Common myeloid progenitor, CD34-positive (primary cell): ENCODE measurements around the gene DDA1.
A peak's percentile ranks its signal among the peaks of the same experiment; 100 is the strongest.

ENCODE experiments used
- CTCF ChIA-PET: fragments of 350-600 bp; sonication (Branson Sonifier 250); formaldehyde crosslinking; loops from one replicate; lab custom pipeline; 2021; ENCODE audit warnings: antibody characterized with exemption; lab: Charles Lee
- POLR2A ChIA-PET: fragments of 350-600 bp; sonication (Branson Sonifier 250); formaldehyde crosslinking; loops from one replicate; lab custom pipeline; 2021; ENCODE audit warnings: antibody characterized with exemption; lab: Charles Lee
- DNase-seq, 3 donors: peaks; one replicate each; pipeline versions ENCODE4 v3.0.0 to v3.0.0-alpha.2; 2013
- H3K27ac ChIP-seq, 2 experiments: 1 replicate in 1 of 2; 2 replicates in 1 of 2; pipeline ENCODE4 v1.7.0; 2013; ENCODE audit warnings: inconsistent platforms in 2 of 2, low read length in 2 of 2, mild to moderate bottlenecking in 2 of 2, low read depth in 1 of 2, moderate library complexity in 1 of 2; ENCODE audit not compliant: severe bottlenecking in 2 of 2, insufficient read depth in 1 of 2, poor library complexity in 1 of 2
- H3K27me3 ChIP-seq, 5 experiments: replicated peaks in 2 of 5; 1 replicate in 3 of 5; 2 replicates in 2 of 5; pipeline versions ENCODE4 v1.6.1 to v1.7.0; 2013; ENCODE audit warnings: low read length in 4 of 5, mild to moderate bottlenecking in 2 of 5, moderate library complexity in 2 of 5, inconsistent platforms in 1 of 5; ENCODE audit not compliant: insufficient read depth in 5 of 5, control insufficient read depth in 4 of 5
- H3K36me3 ChIP-seq, 4 experiments: 1 replicate in 2 of 4; 2 replicates in 2 of 4; pipeline versions ENCODE4 v1.6.1 to v1.7.0; 2013; ENCODE audit warnings: low read length in 3 of 4, control low read depth in 1 of 4, mild to moderate bottlenecking in 1 of 4; ENCODE audit not compliant: control insufficient read depth in 4 of 4, insufficient read depth in 4 of 4
- H3K4me1 ChIP-seq, 4 experiments: 1 replicate in 3 of 4; 2 replicates in 1 of 4; pipeline versions ENCODE4 v1.6.1 to v1.7.1; 2013; ENCODE audit warnings: low read length in 3 of 4, mild to moderate bottlenecking in 3 of 4, control low read depth in 1 of 4, inconsistent platforms in 1 of 4, moderate library complexity in 1 of 4; ENCODE audit not compliant: control insufficient read depth in 4 of 4, insufficient read depth in 4 of 4; ENCODE audit errors: control extremely low read depth in 1 of 4
- H3K4me3 ChIP-seq, 7 experiments: 1 replicate in 4 of 7; 2 replicates in 3 of 7; pipeline versions ENCODE4 v1.5.1 to v1.7.0; 2013; ENCODE audit warnings: mild to moderate bottlenecking in 7 of 7, low read length in 6 of 7, moderate library complexity in 6 of 7, inconsistent platforms in 2 of 7, low read depth in 2 of 7, control low read depth in 1 of 7; ENCODE audit not compliant: insufficient read depth in 4 of 7, control insufficient read depth in 1 of 7; ENCODE audit errors: extremely low read depth in 1 of 7
- H3K9me3 ChIP-seq, 5 experiments: 1 replicate in 4 of 5; 2 replicates in 1 of 5; pipeline versions ENCODE4 v1.6.1 to v1.7.1; 2013; ENCODE audit warnings: low read length in 4 of 5, mild to moderate bottlenecking in 2 of 5, inconsistent platforms in 1 of 5, low read depth in 1 of 5, moderate library complexity in 1 of 5; ENCODE audit not compliant: control insufficient read depth in 4 of 5, insufficient read depth in 2 of 5; ENCODE audit errors: control extremely low read depth in 1 of 5
- WGBS: methylation state at CpG from one replicate; pipeline ENCODE4 v1.1.5; 2013; ENCODE audit not compliant: insufficient coverage; 5-methylcytosine and 5-hydroxymethylcytosine counted together

DDA1 gene

DNA sequence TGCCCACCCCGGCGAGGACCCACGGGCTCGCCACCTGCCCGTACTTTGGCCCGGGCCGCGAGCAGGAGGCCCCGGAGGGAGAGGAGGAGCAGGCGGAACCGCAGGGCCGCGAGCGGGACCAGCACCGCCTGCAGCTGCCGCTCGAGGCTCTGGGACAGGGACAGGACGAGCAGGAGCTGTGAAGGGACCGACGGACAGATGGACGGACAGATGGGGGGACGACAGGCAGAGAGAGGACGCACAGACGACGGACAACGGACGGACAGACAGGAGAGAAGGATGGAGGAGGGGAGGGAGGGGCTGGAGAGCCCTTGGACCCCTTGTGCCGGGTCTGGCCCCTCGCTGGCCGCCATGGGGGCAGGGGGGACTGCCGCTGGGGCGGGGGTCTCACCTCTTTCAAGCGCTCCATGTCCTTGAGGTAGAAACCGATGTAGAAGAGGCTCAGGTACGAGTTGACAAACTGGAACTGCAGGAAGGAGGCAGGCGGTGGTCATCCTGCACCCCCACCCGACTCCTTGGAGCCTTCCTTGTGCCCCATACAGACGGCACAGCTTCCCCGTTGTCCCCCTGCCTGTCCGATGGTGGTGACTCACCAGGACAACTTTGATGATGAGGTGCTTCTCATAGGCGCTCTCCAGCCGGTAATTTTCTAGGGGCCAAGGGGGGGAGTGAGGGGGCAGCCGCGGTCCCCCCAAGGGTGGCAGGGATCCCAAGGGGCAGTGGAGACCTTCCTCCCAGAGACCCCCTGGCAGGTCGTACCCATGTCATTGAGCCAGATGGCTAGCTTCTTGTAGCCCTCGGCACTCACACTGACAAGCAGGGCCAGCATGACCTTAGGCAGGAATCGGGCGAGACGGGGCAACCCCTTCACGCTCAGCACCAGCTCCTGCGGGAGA, 20.3 kb downstream of the DDA1 start:
- WGBS = 73% methylated on average over 49 of the region's 51 CpGs
- no peak overlapping the region for H3K27ac ChIP-seq

DNA sequence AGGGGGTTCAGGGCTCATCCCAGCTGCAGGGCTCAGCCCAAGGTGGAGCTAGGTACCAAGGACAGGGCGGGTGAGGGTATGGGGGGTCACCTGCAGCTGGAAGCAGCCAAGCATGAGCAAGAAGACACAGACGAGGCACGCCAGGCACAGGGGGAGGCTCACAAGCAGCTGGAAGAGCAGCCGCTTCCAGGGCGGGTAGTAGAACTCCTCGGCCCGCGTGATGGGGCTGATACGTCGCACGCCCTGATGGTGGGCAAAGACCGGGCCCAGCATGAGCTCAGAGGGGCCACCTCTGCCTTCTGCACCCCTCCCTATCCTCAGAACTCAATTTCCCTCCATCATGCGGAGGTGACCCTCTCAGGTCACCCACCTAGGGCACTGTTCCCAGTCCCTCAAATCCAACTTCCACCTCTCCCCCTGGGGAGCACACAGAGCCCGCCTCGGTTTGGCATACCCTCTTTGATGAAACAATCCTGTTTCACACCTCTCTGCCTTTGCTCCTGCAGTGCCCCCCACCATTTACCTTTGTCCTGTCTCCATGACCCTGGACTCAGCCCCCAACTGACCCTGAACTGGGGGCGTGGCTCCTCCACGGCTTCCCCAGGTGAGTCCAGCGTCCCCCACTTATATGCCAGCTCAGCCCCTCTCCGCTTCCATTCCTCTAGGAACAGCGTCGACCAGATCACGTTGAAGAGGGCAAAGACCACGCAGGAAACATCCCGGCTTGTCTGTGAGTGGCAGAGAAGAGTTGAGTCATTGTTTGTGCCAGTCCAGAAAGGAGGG, 21.1 kb downstream of the DDA1 start:
- ChIA-PET POLR2A (interaction anchor here (1.1 kb wide), 1 partner anchor 15 kb away, joined by 3 read pairs; no protein-coding TSS in a partner anchor), CTCF (interaction anchor here (0.6 to 1.6 kb wide), 3 partner anchors 15 to 43 kb away, joined by 3 to 8 read pairs (median 4); no protein-coding TSS in a partner anchor)
- DNase-seq = no peak
- 94% methylated on average over 15 of the region's 24 CpGs for WGBS
- no peak overlapping the region for H3K27ac ChIP-seq
- H3K36me3 ChIP-seq = no peaks in the 10 kb centered on the region
- H3K4me1 ChIP-seq = peaks cover 0 to 38% (median 31%) of the 10 kb centered on the region in 4 experiments
- no peak overlapping the region for H3K4me3 ChIP-seq
- H3K27me3 ChIP-seq = peaks cover 0 to 12% (median 0%) of the 10 kb centered on the region in 5 experiments
- H3K9me3 ChIP-seq = no peaks in the 10 kb centered on the region

More for the DNA sequence above, 20.3 kb downstream of the DDA1 start:
- ChIA-PET POLR2A (interaction anchor here (0.5 kb wide), 1 partner anchor 395 kb away, joined by 3 read pairs; no protein-coding TSS in a partner anchor), CTCF (interaction anchor here (1.4 to 1.6 kb wide), 2 partner anchors 16 to 23 kb away, joined by 4 to 8 read pairs; no protein-coding TSS in a partner anchor)
- DNase-seq = no peak
- Histone ChIP-seq H3K36me3 (no peaks in the 10 kb centered on the region), H3K27me3 (peaks cover 0 to 12% (median 0%) of the 10 kb centered on the region in 5 experiments), H3K4me3 (peak overlapping the region in 2 of 7 experiments; percentile 46 to 63), H3K4me1 (peaks cover 0 to 31% (median 24%) of the 10 kb centered on the region in 4 experiments), H3K9me3 (no peaks in the 10 kb centered on the region)

DNA sequence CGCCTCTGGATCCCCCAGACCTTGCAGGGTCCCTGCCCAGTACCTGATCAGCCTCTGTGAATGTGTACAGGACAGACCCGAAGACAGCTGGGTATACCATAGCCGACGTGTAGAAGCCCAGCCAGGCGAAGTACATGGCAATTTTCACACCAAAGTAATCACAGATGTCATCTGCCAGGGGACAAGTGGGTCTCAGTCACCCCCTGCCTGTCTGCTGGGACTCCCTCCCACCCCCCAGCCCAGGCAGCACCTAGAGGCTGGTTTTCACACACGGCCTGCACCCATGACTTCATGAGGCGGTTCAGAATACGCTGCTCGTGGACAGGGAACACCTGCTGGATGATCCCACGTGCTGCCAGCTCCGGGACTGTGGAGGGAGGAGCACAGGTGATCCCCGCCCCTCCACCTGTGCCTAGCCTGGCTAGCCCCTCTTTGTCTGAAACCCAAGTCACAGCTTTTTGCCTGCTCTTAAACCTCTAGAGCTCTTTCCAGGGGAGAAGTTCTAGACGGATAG, 21.7 kb downstream of the DDA1 start:
- POLR2A ChIA-PET = interaction anchor here (1.1 kb wide), 1 partner anchor 16 kb away, joined by 3 read pairs; no protein-coding TSS in a partner anchor
- Histone ChIP-seq H3K4me3 (no peak overlapping the region), H3K27ac (no peak overlapping the region), H3K4me1 (peaks cover 0 to 41% (median 36%) of the 10 kb centered on the region in 4 experiments), H3K27me3 (peaks cover 0 to 12% (median 0%) of the 10 kb centered on the region in 5 experiments), H3K36me3 (no peaks in the 10 kb centered on the region), H3K9me3 (no peaks in the 10 kb centered on the region)
- 98% methylated on average over 11 of the region's 13 CpGs for WGBS
- CTCF ChIA-PET = interaction anchor here (0.5 to 1.6 kb wide), 3 partner anchors 14 to 1165 kb away, joined by 4 to 8 read pairs (median 4); no protein-coding TSS in a partner anchor
- no peak for DNase-seq

DNA sequence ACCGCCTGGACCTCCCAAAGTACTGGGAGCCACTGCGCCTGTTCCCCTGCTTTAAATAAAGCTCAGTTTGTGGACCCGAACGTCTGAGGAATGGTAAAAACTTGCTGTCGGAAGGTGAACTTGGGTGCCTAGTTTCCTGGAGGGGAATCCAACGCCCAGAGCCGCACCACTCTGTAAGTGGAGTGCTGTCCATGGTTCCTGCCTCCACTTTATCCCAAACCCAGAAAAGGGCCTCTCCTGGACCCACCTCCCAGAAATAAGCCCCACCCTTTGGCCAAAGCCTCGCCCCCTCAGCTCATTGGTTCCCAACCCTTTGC, 23.0 kb downstream of the DDA1 start:
- no peak for DNase-seq
- WGBS = 97% methylated on average over 7 of the region's 8 CpGs
- CTCF ChIA-PET = interaction anchor here (0.8 to 2.4 kb wide), 6 partner anchors 8 to 57 kb away, joined by 3 to 11 read pairs (median 5); partner anchors contain the start of gene ABHD8
- Histone ChIP-seq H3K36me3 (no peaks in the 10 kb centered on the region), H3K27ac (no peak overlapping the region), H3K4me1 (peaks cover 0 to 49% (median 39%) of the 10 kb centered on the region in 4 experiments), H3K4me3 (no peak overlapping the region), H3K27me3 (peaks cover 0 to 12% (median 0%) of the 10 kb centered on the region in 5 experiments), H3K9me3 (no peaks in the 10 kb centered on the region)
- POLR2A ChIA-PET = interaction anchor here (1.0 kb wide), 1 partner anchor 15 kb away, joined by 3 read pairs; no protein-coding TSS in a partner anchor

DNA sequence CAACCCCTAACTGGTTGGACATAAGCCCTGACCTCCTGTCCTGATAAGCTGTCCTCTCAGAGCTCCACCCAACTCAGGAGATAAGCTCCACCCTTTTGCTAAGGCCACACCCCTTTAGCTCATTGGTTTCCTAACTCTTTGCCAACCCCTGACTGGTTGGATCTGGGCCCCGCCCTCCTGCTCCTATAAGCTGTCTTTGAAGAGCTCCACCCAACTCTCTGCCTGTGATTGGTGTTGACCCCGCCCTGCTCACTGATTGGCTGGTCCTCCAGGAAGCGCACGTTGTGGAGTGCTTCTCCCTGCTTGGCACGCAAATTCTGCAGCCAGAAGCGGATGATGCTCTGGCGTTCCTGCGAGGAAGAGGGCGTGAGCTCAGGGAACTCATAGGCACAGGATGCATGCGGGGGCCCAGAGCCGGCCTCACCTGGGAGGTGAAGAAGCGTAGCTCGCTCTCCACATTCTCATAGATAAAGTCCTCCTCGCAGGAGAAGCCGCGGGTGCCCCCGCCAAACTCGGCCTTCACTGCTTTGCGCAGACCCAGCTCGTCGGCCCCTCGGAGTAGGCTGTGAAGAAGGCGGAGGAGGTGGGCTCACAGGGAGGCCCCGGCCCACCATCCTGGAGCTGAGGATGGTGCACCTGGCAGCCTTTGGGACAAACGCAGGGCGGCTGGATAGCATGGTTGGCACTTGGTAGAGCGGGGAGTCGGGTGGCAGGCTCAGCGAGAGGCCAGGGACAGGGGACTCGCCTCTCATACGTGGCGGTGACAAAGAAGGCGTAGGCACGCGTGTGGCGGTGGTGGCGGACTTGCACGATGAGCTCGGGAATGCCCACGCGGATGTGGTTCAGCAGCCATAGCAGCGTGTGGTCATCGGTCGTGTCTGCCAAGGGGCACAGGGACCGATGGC, 23.6 kb downstream of the DDA1 start:
- ChIA-PET CTCF (interaction anchor here (0.6 to 2.4 kb wide), 8 partner anchors 9 to 76 kb away, joined by 3 to 11 read pairs (median 4); partner anchors contain the start of gene ABHD8), POLR2A (interaction anchor here (1.0 kb wide), 1 partner anchor 15 kb away, joined by 3 read pairs; no protein-coding TSS in a partner anchor)
- H3K36me3 ChIP-seq = no peaks in the 10 kb centered on the region
- H3K27ac ChIP-seq = no peak overlapping the region
- peak; percentile 72 to 87 (median 83) for DNase-seq
- peaks cover 0 to 54% (median 44%) of the 10 kb centered on the region in 4 experiments for H3K4me1 ChIP-seq
- no peak overlapping the region for H3K4me3 ChIP-seq
- WGBS = 97% methylated on average over 45 of the region's 45 CpGs
- H3K27me3 ChIP-seq = peaks cover 0 to 12% (median 0%) of the 10 kb centered on the region in 5 experiments
- H3K9me3 ChIP-seq = no peaks in the 10 kb centered on the region
